WTC11 (cell line): Measurements from ENCODE around the gene CGB7. TPM values are rescaled to one million over a fixed set of nuclear protein-coding genes. Genes with fewer than 3 reads are reported as not detected.

Source experiments
- ATAC-seq: fragments of 200-7000 bp; cut with Tn5 transposase; 2 replicates; pipeline ENCODE4 v1.10.0; 2021; ENCODE audit warnings: mild to moderate bottlenecking, moderate library complexity
- CTCF ChIA-PET: fragments of 300-600 bp; sonication (Branson Sonifier 250); formaldehyde crosslinking; loops from one replicate; lab custom pipeline; 2021; ENCODE audit warnings: antibody characterized with exemption; lab: Charles Lee
- POLR2A ChIA-PET: fragments of 350-600 bp; sonication (Branson Sonifier 250); formaldehyde crosslinking; loops from one replicate; lab custom pipeline; 2021; ENCODE audit warnings: antibody characterized with exemption; lab: Charles Lee
- DNase-seq: peaks from one replicate; pipeline ENCODE4 v3.0.0; 2021; ENCODE audit warnings: low spot score
- H3K27ac Mint-ChIP-seq: 2 replicates; pipeline ENCODE4 v1.8.0; 2021; ENCODE audit warnings: mixed read lengths
- H3K27me3 Mint-ChIP-seq: 2 replicates; pipeline ENCODE4 v1.8.0; 2021; ENCODE audit warnings: low read depth, mild to moderate bottlenecking, moderate library complexity, mixed read lengths
- H3K36me3 Mint-ChIP-seq: 2 replicates; pipeline ENCODE4 v1.8.0; 2021; ENCODE audit warnings: mixed read lengths
- H3K4me1 Mint-ChIP-seq: 2 replicates; pipeline ENCODE4 v1.8.0; 2022; ENCODE audit warnings: mixed read lengths
- H3K4me3 Mint-ChIP-seq: 2 replicates; pipeline ENCODE4 v1.8.0; 2021; ENCODE audit warnings: mild to moderate bottlenecking, moderate library complexity, mixed read lengths
- H3K9me3 Mint-ChIP-seq: 2 replicates; pipeline ENCODE4 v1.8.0; 2021; ENCODE audit warnings: mixed read lengths
- ESRRA ChIP-seq: sonication (generic); formaldehyde crosslinking; IDR thresholded peaks from 2 replicates; pipeline ENCODE4 v1.8.1; 2022; ENCODE audit warnings: mild to moderate bottlenecking, missing genetic modification reagents, borderline replicate concordance
- FOXK1 ChIP-seq: sonication (generic); formaldehyde crosslinking; IDR thresholded peaks from 2 replicates; pipeline ENCODE4 v1.8.0; 2022; ENCODE audit warnings: mild to moderate bottlenecking, moderate library complexity, missing genetic modification reagents
- NFE2L1 ChIP-seq: sonication (generic); formaldehyde crosslinking; IDR thresholded peaks from 2 replicates; pipeline ENCODE4 v1.8.1; 2023; ENCODE audit warnings: missing genetic modification reagents
- RORB ChIP-seq: fragments of 250-450 bp; sonication (Bioruptor Pico); IDR thresholded peaks from 2 replicates; pipeline ENCODE4 v1.9.0; 2021; ENCODE audit warnings: mild to moderate bottlenecking
- SMAD4 ChIP-seq: sonication (generic); formaldehyde crosslinking; IDR thresholded peaks from 2 replicates; pipeline ENCODE4 v1.8.0; 2022; ENCODE audit warnings: mild to moderate bottlenecking, missing genetic modification reagents
- TCF7 ChIP-seq: sonication (generic); formaldehyde crosslinking; IDR thresholded peaks from 2 replicates; pipeline ENCODE4 v1.8.0; 2022; ENCODE audit warnings: mild to moderate bottlenecking, low read depth, missing genetic modification reagents, moderate library complexity
- TP53 ChIP-seq: sonication (generic); formaldehyde crosslinking; IDR thresholded peaks from 2 replicates; pipeline ENCODE4 v1.8.1; 2023; ENCODE audit warnings: mild to moderate bottlenecking, missing genetic modification reagents
- ZNF138 ChIP-seq: sonication (generic); formaldehyde crosslinking; conservative IDR thresholded peaks from 2 replicates; pipeline ENCODE4 v1.8.1; 2022; ENCODE audit warnings: mild to moderate bottlenecking, moderate library complexity, missing genetic modification reagents
- total RNA-seq: library from RNA; stranded (reverse); gene quantifications from 3 replicates; pipeline ENCODE4 v1.2.3, GENCODE V29; 2021
- TF ChIP-seq, protein P1 (sequence below): fragments of 250-450 bp; sonication (Bioruptor Pico); IDR thresholded peaks from 2 replicates; pipeline ENCODE4 v1.9.0; 2021; ENCODE audit warnings: moderate library complexity, mild to moderate bottlenecking, inconsistent platforms, borderline replicate concordance
- TF ChIP-seq, protein P2 (sequence below): sonication (generic); formaldehyde crosslinking; IDR thresholded peaks from 2 replicates; pipeline ENCODE4 v1.8.1; 2022; ENCODE audit warnings: missing genetic modification reagents, borderline replicate concordance
- TF ChIP-seq, protein P3 (sequence below): sonication (generic); formaldehyde crosslinking; IDR thresholded peaks from 2 replicates; pipeline ENCODE4 v1.8.1; 2023; ENCODE audit warnings: mild to moderate bottlenecking, missing genetic modification reagents, moderate library complexity
- TF ChIP-seq, protein P4 (sequence below): fragments of 200-600 bp; IDR thresholded peaks from 2 replicates; pipeline ENCODE4 v1.8.0; 2022; ENCODE audit warnings: antibody characterized with exemption
- TF ChIP-seq, protein P5 (sequence below): sonication (generic); formaldehyde crosslinking; conservative IDR thresholded peaks from 2 replicates; pipeline ENCODE4 v1.8.1; 2022; ENCODE audit warnings: mild to moderate bottlenecking, missing genetic modification reagents
- TF ChIP-seq, protein P6 (sequence below): sonication (generic); formaldehyde crosslinking; IDR thresholded peaks from 2 replicates; pipeline ENCODE4 v1.8.1; 2022; ENCODE audit warnings: low read depth, mild to moderate bottlenecking, moderate library complexity, missing genetic modification reagents, borderline replicate concordance
- TF ChIP-seq, protein P7 (sequence below): sonication (generic); formaldehyde crosslinking; IDR thresholded peaks from 2 replicates; pipeline ENCODE4 v1.8.0; 2022; ENCODE audit warnings: mild to moderate bottlenecking, missing genetic modification reagents
- TF ChIP-seq, protein P8 (sequence below): sonication (generic); formaldehyde crosslinking; IDR thresholded peaks from 2 replicates; pipeline ENCODE4 v1.8.0; 2022; ENCODE audit warnings: mild to moderate bottlenecking, missing genetic modification reagents

Gene CGB7
- total RNA-seq, 1 experiment from 2014 or later: 1.6 TPM

DNA sequence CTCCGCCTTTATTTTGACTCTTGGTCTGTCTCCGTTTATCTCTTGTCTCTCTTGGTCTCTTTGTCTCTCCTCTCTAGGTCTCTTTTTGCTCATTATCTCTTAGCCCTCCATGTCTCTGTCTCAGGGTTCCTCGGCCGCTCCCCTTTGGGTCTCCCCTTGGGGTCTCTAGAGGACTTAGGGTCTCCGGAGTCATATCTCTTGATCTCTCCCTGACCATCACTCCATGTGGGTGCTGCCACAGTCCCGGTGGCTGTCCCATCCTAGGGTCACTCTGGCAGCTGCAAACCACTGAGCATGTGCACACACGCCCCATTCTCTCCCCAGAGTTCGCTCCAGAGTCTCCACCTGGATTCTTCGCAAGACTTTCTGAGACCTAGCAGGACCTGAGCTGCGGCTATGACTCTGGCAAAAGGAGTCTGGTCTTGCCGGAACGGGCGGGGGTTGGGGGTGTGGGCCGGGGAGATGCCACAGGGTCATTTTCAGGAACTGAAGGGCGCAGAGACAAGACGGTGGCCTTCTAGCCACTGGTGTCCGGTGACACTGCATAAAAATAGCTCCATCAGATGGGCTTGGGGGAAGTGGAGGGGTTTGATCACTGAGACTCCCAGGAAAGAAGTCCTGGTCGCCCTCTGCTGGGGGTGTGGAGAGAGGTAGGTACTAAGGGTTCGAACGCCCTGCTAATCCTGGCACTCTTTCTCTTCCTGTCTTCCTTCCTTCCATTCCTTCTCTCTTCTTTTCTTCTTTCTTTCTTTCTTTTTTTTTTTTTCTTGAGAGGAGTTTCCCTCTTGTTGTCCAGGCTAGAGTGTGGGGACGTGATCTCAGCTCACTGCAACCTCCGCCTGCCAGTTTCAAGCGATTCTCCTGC, 16.2 kb upstream of the CGB7 start:
- peaks cover 8% of the 10 kb centered on the region; the same call in 1 of the 2 replicates for H3K4me1 Mint-ChIP-seq
- ATAC-seq: peak; percentile 23; the same call in 1 of the 2 replicates
- H3K36me3 Mint-ChIP-seq: no peaks in the 10 kb centered on the region
- POLR2A ChIA-PET: no interaction called here
- H3K27ac Mint-ChIP-seq: no peak overlapping the region
- CTCF ChIA-PET: interaction anchor here (0.6 to 2.8 kb wide), 28 partner anchors 9 to 152 kb away, joined by 3 to 38 read pairs (median 6); partner anchors contain the start of genes CGB2, CGB7, GYS1 and LHB
- H3K9me3 Mint-ChIP-seq: peaks cover 8% of the 10 kb centered on the region
- H3K4me3 Mint-ChIP-seq: peak overlapping the region; percentile 68
- TF ChIP-seq SMAD4 (CRISPR knock-in tag) (no peak), TCF7 (CRISPR knock-in tag) (no peak), FOXK1 (CRISPR knock-in tag) (no peak), ZNF138 (CRISPR knock-in tag) (no peak), TP53 (CRISPR knock-in tag) (no peak), ESRRA (no peak), RORB (no peak), NFE2L1 (CRISPR knock-in tag) (no peak)
- TF ChIP-seq, protein P1, sequence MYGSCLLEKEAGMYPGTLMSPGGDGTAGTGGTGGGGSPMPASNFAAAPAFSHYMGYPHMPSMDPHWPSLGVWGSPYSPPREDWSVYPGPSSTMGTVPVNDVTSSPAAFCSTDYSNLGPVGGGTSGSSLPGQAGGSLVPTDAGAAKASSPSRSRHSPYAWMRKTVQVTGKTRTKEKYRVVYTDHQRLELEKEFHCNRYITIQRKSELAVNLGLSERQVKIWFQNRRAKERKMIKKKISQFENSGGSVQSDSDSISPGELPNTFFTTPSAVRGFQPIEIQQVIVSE (CRISPR knock-in tag): no peak
- TF ChIP-seq, protein P2, sequence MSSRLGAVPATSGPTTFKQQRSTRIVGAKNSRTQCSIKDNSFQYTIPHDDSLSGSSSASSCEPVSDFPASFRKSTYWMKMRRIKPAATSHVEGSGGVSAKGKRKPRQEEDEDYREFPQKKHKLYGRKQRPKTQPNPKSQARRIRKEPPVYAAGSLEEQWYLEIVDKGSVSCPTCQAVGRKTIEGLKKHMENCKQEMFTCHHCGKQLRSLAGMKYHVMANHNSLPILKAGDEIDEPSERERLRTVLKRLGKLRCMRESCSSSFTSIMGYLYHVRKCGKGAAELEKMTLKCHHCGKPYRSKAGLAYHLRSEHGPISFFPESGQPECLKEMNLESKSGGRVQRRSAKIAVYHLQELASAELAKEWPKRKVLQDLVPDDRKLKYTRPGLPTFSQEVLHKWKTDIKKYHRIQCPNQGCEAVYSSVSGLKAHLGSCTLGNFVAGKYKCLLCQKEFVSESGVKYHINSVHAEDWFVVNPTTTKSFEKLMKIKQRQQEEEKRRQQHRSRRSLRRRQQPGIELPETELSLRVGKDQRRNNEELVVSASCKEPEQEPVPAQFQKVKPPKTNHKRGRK (CRISPR knock-in tag): no peak
- TF ChIP-seq, protein P3, sequence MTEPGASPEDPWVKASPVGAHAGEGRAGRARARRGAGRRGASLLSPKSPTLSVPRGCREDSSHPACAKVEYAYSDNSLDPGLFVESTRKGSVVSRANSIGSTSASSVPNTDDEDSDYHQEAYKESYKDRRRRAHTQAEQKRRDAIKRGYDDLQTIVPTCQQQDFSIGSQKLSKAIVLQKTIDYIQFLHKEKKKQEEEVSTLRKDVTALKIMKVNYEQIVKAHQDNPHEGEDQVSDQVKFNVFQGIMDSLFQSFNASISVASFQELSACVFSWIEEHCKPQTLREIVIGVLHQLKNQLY (CRISPR knock-in tag): no peak
- TF ChIP-seq, protein P4, sequence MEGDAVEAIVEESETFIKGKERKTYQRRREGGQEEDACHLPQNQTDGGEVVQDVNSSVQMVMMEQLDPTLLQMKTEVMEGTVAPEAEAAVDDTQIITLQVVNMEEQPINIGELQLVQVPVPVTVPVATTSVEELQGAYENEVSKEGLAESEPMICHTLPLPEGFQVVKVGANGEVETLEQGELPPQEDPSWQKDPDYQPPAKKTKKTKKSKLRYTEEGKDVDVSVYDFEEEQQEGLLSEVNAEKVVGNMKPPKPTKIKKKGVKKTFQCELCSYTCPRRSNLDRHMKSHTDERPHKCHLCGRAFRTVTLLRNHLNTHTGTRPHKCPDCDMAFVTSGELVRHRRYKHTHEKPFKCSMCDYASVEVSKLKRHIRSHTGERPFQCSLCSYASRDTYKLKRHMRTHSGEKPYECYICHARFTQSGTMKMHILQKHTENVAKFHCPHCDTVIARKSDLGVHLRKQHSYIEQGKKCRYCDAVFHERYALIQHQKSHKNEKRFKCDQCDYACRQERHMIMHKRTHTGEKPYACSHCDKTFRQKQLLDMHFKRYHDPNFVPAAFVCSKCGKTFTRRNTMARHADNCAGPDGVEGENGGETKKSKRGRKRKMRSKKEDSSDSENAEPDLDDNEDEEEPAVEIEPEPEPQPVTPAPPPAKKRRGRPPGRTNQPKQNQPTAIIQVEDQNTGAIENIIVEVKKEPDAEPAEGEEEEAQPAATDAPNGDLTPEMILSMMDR: no peak; the same call in 1 of the 2 replicates
- TF ChIP-seq, protein P5, sequence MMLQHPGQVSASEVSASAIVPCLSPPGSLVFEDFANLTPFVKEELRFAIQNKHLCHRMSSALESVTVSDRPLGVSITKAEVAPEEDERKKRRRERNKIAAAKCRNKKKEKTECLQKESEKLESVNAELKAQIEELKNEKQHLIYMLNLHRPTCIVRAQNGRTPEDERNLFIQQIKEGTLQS (CRISPR knock-in tag): no peak
- TF ChIP-seq, protein P6, sequence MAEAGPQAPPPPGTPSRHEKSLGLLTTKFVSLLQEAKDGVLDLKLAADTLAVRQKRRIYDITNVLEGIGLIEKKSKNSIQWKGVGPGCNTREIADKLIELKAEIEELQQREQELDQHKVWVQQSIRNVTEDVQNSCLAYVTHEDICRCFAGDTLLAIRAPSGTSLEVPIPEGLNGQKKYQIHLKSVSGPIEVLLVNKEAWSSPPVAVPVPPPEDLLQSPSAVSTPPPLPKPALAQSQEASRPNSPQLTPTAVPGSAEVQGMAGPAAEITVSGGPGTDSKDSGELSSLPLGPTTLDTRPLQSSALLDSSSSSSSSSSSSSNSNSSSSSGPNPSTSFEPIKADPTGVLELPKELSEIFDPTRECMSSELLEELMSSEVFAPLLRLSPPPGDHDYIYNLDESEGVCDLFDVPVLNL (CRISPR knock-in tag): no peak
- TF ChIP-seq, protein P7, sequence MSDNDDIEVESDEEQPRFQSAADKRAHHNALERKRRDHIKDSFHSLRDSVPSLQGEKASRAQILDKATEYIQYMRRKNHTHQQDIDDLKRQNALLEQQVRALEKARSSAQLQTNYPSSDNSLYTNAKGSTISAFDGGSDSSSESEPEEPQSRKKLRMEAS (CRISPR knock-in tag): no peak
- TF ChIP-seq, protein P8, sequence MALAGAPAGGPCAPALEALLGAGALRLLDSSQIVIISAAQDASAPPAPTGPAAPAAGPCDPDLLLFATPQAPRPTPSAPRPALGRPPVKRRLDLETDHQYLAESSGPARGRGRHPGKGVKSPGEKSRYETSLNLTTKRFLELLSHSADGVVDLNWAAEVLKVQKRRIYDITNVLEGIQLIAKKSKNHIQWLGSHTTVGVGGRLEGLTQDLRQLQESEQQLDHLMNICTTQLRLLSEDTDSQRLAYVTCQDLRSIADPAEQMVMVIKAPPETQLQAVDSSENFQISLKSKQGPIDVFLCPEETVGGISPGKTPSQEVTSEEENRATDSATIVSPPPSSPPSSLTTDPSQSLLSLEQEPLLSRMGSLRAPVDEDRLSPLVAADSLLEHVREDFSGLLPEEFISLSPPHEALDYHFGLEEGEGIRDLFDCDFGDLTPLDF (CRISPR knock-in tag): no peak
- TF ChIP-seq, all 79 proteins: peak for 0
- peak; percentile 68 for DNase-seq
- peaks cover 78% of the 10 kb centered on the region for H3K27me3 Mint-ChIP-seq
